Left lung (tissue), 10 donors: ENCODE results near the gene SYK. TPM values are rescaled to one million over a fixed set of nuclear protein-coding genes. Genes with fewer than 3 reads are reported as not detected.
A peak's percentile ranks its signal among the peaks of the same experiment; 100 is the strongest.

ENCODE experiments used
- ATAC-seq: fragments of 200-7000 bp; cut with Tn5 transposase; one replicate; pipeline ENCODE4 v1.9.1; 2020; ENCODE audit warnings: moderate library complexity
- DNase-seq, 4 donors: peaks; one replicate each; pipeline ENCODE4 v3.0.0-alpha.2; 2013 to 2020
- H3K27ac ChIP-seq, 2 donors: fragments of 200-600 bp; sonication (generic) in 1 of 2; one replicate each; pipeline versions ENCODE4 v1.5.0 to v1.8.0; 2020 to 2021
- H3K27me3 ChIP-seq, 2 donors: fragments of 200-600 bp; sonication (generic) in 1 of 2; one replicate each; pipeline versions ENCODE4 v1.5.0 to v1.8.0; 2020 to 2021
- H3K36me3 ChIP-seq, 2 donors: fragments of 200-600 bp; sonication (generic) in 1 of 2; one replicate each; pipeline versions ENCODE4 v1.5.0 to v1.8.0; 2020 to 2021
- H3K4me1 ChIP-seq, 2 donors: fragments of 200-600 bp; one replicate each; pipeline ENCODE4 v1.8.0; 2021
- H3K4me3 ChIP-seq, 2 donors: fragments of 200-600 bp; sonication (generic) in 1 of 2; one replicate each; pipeline versions ENCODE4 v1.5.0 to v1.8.0; 2020 to 2021; ENCODE audit warnings: mild to moderate bottlenecking in 1 of 2
- H3K9me3 ChIP-seq, 2 donors: fragments of 200-600 bp; sonication (generic) in 1 of 2; one replicate each; pipeline versions ENCODE4 v1.5.0 to v1.8.0; 2020 to 2021
- intact Hi-C, 2 donors: fragments of 100-400 bp; cut with DNase I; formaldehyde crosslinking; loops; one replicate each; pipeline versions ENCODE4 v1.11.2 to v1.14.2; 2022
- polyA plus RNA-seq, 6 donors: library from polyadenylated mRNA; unstranded; fragments of 120-200 nt; gene quantifications; one replicate each; pipeline ENCODE4 v1.2.1, GENCODE V29; 2013; ENCODE audit not compliant: insufficient read length in 6 of 6
- total RNA-seq, 2 donors: library from RNA; stranded (reverse); fragmentation: NEBNext Ultra II Directional; extraction: Animal tissue kit (Norgen Biotek cat#: 25700); gene quantifications; one replicate each; pipeline ENCODE4 v1.2.1, GENCODE V29; 2021
- TF ChIP-seq, protein P1 (sequence below), 2 donors: fragments of 200-600 bp; sonication (generic) in 1 of 2; IDR thresholded peaks; one replicate each; pipeline versions ENCODE4 v1.5.0 to v1.8.0; 2021; ENCODE audit warnings: antibody characterized with exemption in 2 of 2
- donor health status: DM: no; HTN: yes; CAD: no.
- donor health status: DM: no; HTN: no; CAD: no.

Gene SYK
- total and polyA plus RNA-seq, 8 donors, result 16.0 to 91.8 (median 19.6) TPM

DNA sequence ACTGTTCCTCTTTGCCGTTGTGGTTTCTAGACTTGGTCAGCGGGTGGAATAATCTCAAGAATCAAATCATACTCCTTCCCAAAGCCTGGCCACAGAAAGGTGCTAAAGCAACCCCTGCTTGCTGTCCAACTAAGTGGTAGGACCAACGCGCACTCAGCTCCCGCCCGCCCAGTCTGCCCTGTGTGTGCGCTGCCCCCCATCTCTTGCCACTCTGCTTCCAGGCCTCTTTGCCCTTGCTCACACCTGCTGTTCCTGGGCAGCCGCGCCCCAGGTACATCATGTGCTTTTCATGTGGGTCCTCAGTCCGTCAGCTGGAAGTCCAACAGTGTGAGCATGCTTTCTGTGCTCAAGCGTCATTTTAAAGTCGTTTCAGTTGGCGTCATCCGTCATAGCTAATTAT, 65.5 kb downstream of the SYK start:
- Histone ChIP-seq H3K27me3 (no peaks in the 10 kb centered on the region), H3K4me1 (peaks cover 0 to 27% of the 10 kb centered on the region in 2 donors), H3K27ac (no peak overlapping the region), H3K36me3 (peaks cover 0 to 66% of the 10 kb centered on the region in 2 donors), H3K4me3 (no peak overlapping the region), H3K9me3 (no peaks in the 10 kb centered on the region)
- TF ChIP-seq, protein P1, sequence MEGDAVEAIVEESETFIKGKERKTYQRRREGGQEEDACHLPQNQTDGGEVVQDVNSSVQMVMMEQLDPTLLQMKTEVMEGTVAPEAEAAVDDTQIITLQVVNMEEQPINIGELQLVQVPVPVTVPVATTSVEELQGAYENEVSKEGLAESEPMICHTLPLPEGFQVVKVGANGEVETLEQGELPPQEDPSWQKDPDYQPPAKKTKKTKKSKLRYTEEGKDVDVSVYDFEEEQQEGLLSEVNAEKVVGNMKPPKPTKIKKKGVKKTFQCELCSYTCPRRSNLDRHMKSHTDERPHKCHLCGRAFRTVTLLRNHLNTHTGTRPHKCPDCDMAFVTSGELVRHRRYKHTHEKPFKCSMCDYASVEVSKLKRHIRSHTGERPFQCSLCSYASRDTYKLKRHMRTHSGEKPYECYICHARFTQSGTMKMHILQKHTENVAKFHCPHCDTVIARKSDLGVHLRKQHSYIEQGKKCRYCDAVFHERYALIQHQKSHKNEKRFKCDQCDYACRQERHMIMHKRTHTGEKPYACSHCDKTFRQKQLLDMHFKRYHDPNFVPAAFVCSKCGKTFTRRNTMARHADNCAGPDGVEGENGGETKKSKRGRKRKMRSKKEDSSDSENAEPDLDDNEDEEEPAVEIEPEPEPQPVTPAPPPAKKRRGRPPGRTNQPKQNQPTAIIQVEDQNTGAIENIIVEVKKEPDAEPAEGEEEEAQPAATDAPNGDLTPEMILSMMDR (IDR thresholded peaks at IDR 0.05), result no peak
- ATAC-seq (no peak), DNase-seq (no peak)
- intact Hi-C loops, result no loop called here

DNA sequence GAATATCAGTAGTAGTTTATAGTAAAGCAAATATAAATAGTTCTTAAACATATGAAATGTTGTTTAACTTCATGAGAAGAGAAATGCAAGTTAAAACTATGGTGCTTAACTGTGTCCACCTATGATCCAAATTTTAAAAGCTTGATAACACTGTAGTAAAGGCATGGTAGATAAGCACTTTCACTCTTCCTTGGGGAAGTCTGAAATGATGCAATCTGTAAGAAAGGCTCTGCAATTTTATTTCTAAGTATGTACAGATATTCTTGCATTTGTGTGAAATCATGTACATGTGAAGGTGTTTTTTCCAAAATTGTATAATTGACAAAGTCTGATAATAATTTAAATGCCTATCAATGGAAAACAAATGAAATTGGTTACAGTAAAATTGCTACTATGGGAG, 66.9 kb downstream of the SYK start:
- H3K36me3 ChIP-seq, result peaks cover 0 to 66% of the 10 kb centered on the region in 2 donors
- no peaks in the 10 kb centered on the region for H3K9me3 ChIP-seq
- H3K4me1 ChIP-seq, result peaks cover 0 to 27% of the 10 kb centered on the region in 2 donors
- DNase-seq (no peak), ATAC-seq (no peak)
- no peaks in the 10 kb centered on the region for H3K27me3 ChIP-seq
- no peak overlapping the region for H3K4me3 ChIP-seq
- H3K27ac ChIP-seq, result no peak overlapping the region
- TF ChIP-seq, protein P1 (IDR thresholded peaks at IDR 0.05), result no peak
- intact Hi-C loops, result no loop called here

DNA sequence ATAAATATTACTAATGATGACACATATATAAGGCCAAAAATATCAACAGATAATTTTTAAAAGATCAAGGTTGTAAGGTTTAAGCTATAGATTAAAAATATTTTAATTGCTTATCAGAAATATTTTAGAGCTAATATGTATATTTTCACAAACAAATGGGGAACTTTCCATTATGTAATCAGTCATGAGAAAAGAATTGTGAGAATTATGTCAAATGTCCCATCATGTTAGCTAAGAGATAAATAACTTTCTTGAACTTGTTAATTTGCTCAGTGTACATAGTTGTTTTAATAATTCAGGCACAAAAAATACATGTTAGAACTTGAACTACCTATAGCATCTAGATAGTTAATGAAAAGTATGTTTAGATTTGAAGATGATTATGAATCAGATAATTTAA, 67.7 kb downstream of the SYK start:
- TF ChIP-seq, protein P1 (IDR thresholded peaks at IDR 0.05), result no peak
- Histone ChIP-seq H3K9me3 (no peaks in the 10 kb centered on the region), H3K27ac (no peak overlapping the region), H3K27me3 (no peaks in the 10 kb centered on the region), H3K4me3 (no peak overlapping the region), H3K36me3 (peaks cover 0 to 66% of the 10 kb centered on the region in 2 donors), H3K4me1 (peaks cover 0 to 27% of the 10 kb centered on the region in 2 donors)
- ATAC-seq (no peak), DNase-seq (no peak)
- intact Hi-C loops, result no loop called here

DNA sequence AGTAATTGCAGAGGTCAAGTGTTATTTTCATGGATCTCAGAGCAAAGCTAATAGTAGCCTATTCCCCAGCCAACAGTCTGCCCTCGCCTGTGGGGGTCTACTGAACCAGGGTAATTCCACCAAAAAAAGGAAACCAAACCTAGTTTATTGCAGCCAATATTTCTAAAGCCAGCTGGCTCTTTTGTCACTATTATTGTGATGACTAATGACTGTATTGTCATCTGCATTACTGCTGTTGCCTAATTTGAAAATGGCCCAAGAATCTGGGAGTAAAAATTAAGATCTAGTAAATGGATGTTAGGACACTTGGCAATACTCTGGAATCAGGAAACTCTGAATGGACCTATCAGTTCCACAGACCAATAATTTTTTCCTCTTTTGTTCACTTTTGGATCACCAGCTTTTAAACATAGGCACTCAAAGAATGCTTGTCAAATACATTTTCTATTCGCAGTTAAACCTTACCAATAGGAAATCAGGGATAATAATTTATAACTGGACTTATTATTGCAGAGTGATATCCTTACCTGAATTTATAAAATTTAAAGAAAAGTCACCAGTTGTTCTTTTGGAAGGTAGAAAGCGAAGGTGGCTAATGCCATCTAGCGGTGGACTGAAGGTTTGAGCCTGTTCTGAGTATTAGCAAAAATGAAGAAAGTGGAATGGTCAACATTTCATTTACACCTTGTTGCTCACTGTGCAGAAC, 69.2 kb downstream of the SYK start:
- no peak overlapping the region for H3K4me3 ChIP-seq
- peaks cover 0 to 27% of the 10 kb centered on the region in 2 donors for H3K4me1 ChIP-seq
- H3K27ac ChIP-seq, result peak overlapping the region in 1 of 2 donors; percentile 23
- ATAC-seq (peak; percentile 75), DNase-seq (peak in 2 of 4 donors; percentile 20 to 57)
- no peaks in the 10 kb centered on the region for H3K9me3 ChIP-seq
- intact Hi-C loops, result no loop called here
- H3K27me3 ChIP-seq, result no peaks in the 10 kb centered on the region
- H3K36me3 ChIP-seq, result peaks cover 0 to 65% of the 10 kb centered on the region in 2 donors
- TF ChIP-seq, protein P1 (IDR thresholded peaks at IDR 0.05), result peak; percentile 78 to 84

DNA sequence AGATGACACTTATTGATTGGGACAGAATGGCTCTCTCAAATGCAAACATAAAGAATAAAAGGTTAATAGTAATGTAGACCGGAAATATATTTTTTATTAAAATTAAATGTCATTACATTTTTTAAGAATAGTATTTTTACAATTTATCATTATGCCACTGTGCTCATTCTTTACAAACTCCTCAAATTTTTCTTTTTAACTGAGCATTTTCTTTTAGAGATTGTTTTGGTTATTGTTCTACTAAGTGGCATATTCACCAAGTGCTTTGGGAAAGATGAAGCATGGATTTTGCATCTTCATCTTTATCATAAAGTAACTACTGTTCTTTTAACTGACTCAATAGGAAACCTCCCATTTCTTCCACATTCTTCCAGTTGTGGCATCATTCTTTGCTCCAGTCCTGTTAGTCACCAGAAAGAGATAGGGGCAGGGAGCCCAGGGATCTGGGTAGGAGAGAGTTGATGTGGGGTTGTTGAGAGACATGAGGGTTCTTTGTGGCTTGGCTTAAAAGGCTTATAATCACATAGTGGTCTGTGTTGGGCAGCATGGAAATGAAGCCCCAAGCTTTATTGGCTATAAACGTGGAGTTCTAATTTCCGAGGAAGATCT, 69.8 kb downstream of the SYK start:
- Histone ChIP-seq H3K4me3 (no peak overlapping the region), H3K4me1 (peaks cover 0 to 27% of the 10 kb centered on the region in 2 donors), H3K27me3 (no peaks in the 10 kb centered on the region), H3K27ac (no peak overlapping the region), H3K9me3 (no peaks in the 10 kb centered on the region), H3K36me3 (peaks cover 0 to 65% of the 10 kb centered on the region in 2 donors)
- DNase-seq (no peak), ATAC-seq (no peak)
- TF ChIP-seq, protein P1 (IDR thresholded peaks at IDR 0.05), result no peak
- intact Hi-C loops, result no loop called here
